ENCODE measurements around the gene EPB41L2. TPM values are rescaled to one million over a fixed set of nuclear protein-coding genes. Genes with fewer than 3 reads are reported as not detected.

EPB41L2 gene
- total and polyA plus RNA-seq, 7 donors: 41.2 to 147 (median 65.7) TPM

DNA sequence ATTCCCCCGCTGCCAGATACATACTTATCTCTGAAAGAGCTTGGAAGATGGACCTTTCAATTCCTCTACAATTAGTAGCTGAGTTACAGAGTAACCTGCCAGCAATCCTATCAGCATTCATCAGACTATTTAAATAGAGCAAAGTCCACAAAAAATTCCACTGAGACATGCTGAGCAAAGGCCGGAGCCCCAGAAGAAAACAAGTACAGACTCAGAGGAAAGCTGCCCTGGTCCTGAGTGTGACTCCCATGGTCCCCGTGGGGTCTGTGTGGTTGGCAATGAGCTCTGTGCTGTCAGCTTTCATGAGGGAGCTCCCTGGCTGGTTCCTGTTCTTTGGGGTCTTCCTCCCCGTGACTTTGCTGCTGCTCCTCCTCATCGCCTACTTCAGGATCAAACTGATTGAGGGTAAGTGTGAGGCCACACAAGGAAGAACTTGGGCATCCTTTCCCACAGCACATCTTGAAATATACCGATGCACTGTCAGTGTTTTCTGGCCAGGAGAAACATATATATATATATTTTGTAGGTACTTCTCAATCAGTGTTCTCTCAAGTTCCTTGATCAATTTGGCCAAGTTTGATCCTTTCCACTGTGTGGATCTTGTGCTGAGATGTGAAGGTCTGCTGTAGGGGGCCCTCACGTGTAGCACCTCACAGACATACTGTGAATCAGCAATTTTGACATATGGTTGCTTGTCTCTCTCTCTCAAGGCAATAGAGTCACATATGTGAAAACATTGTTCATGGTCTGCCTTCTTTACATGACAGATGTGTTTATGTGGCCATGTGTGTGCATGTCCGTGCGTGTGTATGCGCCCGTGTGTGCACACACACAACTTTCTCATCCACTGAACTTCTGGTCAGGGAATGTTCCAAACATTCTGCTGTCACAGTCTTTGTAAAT lies 235.5 kb downstream of the EPB41L2 start, which contains the start of gene SMLR1:
Gene SMLR1, plus strand, starts transcription at position 160 of the 903 bp plus-strand sequence. Its CDS starts 8 bp downstream, at position 168.
- no peaks in the 10 kb centered on the region for H3K27me3 ChIP-seq
- no peak for DNase-seq
- 59 to 78% methylated on average over 11 of the region's 11 CpGs for WGBS, 2 donors
- H3K27ac ChIP-seq: no peak within 1 kb of the TSS
- TF ChIP-seq POLR2AphosphoS5 (IDR thresholded peaks at IDR 0.05) (no peak), CTCF (IDR thresholded peaks at IDR 0.05) (no peak), EP300 (IDR thresholded peaks at IDR 0.05) (no peak), POLR2A (IDR thresholded peaks at IDR 0.05) (no peak)
- no peak within 1 kb of the TSS for H3K4me3 ChIP-seq
- no peaks in the 10 kb centered on the region for H3K36me3 ChIP-seq
- H3K9me3 ChIP-seq: no peaks in the 10 kb centered on the region
- intact Hi-C loops (cut with DNase I): no loop called here
- H3K4me1 ChIP-seq: no peaks in the 10 kb centered on the region

GRCh38 chr6:130826442-130827246 lies 236.4 kb downstream of the EPB41L2 start:
- Histone ChIP-seq H3K27ac (no peak overlapping the region), H3K4me1 (no peaks in the 10 kb centered on the region), H3K9me3 (no peaks in the 10 kb centered on the region), H3K36me3 (no peaks in the 10 kb centered on the region), H3K4me3 (no peak overlapping the region), H3K27me3 (no peaks in the 10 kb centered on the region)
- intact Hi-C loops (cut with DNase I): no loop called here
- WGBS, 2 donors: 80 to 96% methylated on average over 4 of the region's 4 CpGs
- no peak for DNase-seq
- TF ChIP-seq POLR2AphosphoS5 (IDR thresholded peaks at IDR 0.05): no peak
- no peak for TF ChIP-seq CTCF (IDR thresholded peaks at IDR 0.05)
- TF ChIP-seq POLR2A (IDR thresholded peaks at IDR 0.05): no peak
- TF ChIP-seq EP300 (IDR thresholded peaks at IDR 0.05): no peak

DNA sequence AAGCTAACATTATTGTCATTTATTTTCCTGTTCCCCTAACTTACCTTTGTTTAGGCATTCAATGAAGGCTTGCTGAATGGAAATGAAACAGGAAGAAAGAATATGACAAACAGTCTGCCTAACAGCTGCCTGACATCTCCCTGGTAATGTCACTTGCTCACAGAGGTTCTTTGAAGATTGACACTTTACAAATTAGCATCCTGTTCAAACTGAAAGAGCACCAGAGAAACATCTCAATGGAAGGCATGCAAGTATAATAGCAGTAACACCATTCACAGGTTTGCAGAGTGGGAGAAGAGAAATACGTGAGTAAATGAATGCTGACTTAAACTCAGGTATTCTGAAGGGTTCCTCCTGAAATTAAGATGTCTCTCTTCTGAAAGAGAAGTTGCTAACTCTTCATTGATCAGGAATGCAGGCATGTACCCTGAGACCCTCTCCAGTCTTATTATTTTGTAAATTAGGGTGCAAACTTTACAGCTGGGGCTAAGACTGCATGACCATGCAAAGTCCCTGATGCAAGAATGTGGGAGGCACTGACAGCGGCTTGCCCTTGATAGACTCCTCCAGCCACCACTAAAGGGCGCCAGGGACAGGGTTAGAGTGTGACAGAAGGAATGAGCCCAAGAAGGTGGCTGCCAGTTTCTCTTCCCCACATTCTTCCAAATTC lies 237.1 kb downstream of the EPB41L2 start:
- 89 to 94% methylated on average over 3 of the region's 3 CpGs for WGBS, 2 donors
- Histone ChIP-seq H3K4me1 (no peaks in the 10 kb centered on the region), H3K9me3 (no peaks in the 10 kb centered on the region), H3K4me3 (no peak overlapping the region), H3K36me3 (no peaks in the 10 kb centered on the region), H3K27ac (no peak overlapping the region), H3K27me3 (no peaks in the 10 kb centered on the region)
- intact Hi-C loops (cut with DNase I): no loop called here
- no peak for DNase-seq
- no peak for TF ChIP-seq POLR2AphosphoS5 (IDR thresholded peaks at IDR 0.05)
- TF ChIP-seq CTCF (IDR thresholded peaks at IDR 0.05): no peak
- TF ChIP-seq EP300 (IDR thresholded peaks at IDR 0.05): no peak
- no peak for TF ChIP-seq POLR2A (IDR thresholded peaks at IDR 0.05)

- Histone ChIP-seq H3K27ac (no peak overlapping the region), H3K9me3 (no peaks in the 10 kb centered on the region), H3K4me3 (no peak overlapping the region), H3K36me3 (no peaks in the 10 kb centered on the region), H3K4me1 (no peaks in the 10 kb centered on the region), H3K27me3 (no peaks in the 10 kb centered on the region)
- TF ChIP-seq EP300 (IDR thresholded peaks at IDR 0.05) (no peak), POLR2AphosphoS5 (IDR thresholded peaks at IDR 0.05) (no peak), POLR2A (IDR thresholded peaks at IDR 0.05) (no peak), CTCF (IDR thresholded peaks at IDR 0.05) (no peak)
- WGBS, 2 donors: 77 to 87% methylated on average over 5 of the region's 5 CpGs
- intact Hi-C loops (cut with DNase I): no loop called here
- DNase-seq: no peak
These were observed 237.9 kb downstream of the EPB41L2 start for GRCh38 chr6:130824978-130825694.
